OCI-LY7 (cell line): ENCODE data around the gene PGF.

Source experiments
- CTCF ChIP-seq: fragments of 200-600 bp; sonication (generic); conservative IDR thresholded peaks from 2 replicates; pipeline ENCODE4 v1.5.1; 2014; ENCODE audit warnings: mild to moderate bottlenecking, antibody characterized with exemption, low read length, moderate library complexity, mixed read lengths
- EZH2phosphoT487 ChIP-seq: fragments of 200-600 bp; sonication (generic); IDR thresholded peaks from 2 replicates; pipeline ENCODE4 v1.6.1; 2018; ENCODE audit warnings: low read depth, borderline replicate concordance, mild to moderate bottlenecking, mixed run types, antibody characterized with exemption, low read length, moderate library complexity, mixed read lengths

GRCh38 chr14:74940956-74941565 lies 14.3 kb downstream of the PGF start:
- TF ChIP-seq CTCF (no peak), EZH2phosphoT487 (no peak)
